Activated naive CD8-positive, alpha-beta T cell treated with anti-CD3 and anti-CD28 coated beads for 36 hours (primary cell): ENCODE data around the gene CYBC1. TPM values are rescaled to one million over a fixed set of nuclear protein-coding genes. Genes with fewer than 3 reads are reported as not detected.
"Not testable (repeated sequence)": the region's sequence is repeated elsewhere in the genome, so short reads cannot be mapped to it uniquely, and the experiment has no call there.

Experiments
- DNase-seq: peaks from one replicate; pipeline ENCODE4 v3.0.0; 2021
- H3K27ac Mint-ChIP-seq: one replicate; pipeline ENCODE4 v1.8.0; 2022; ENCODE audit warnings: mild to moderate bottlenecking, moderate library complexity, mixed read lengths
- H3K27me3 Mint-ChIP-seq: one replicate; pipeline ENCODE4 v1.8.0; 2022; ENCODE audit warnings: mild to moderate bottlenecking, mixed read lengths
- H3K36me3 Mint-ChIP-seq: one replicate; pipeline ENCODE4 v1.8.0; 2021; ENCODE audit warnings: mild to moderate bottlenecking, mixed read lengths
- H3K4me1 Mint-ChIP-seq: one replicate; pipeline ENCODE4 v1.8.0; 2021; ENCODE audit warnings: mixed read lengths
- H3K4me3 Mint-ChIP-seq: one replicate; pipeline ENCODE4 v1.8.0; 2022; ENCODE audit warnings: mild to moderate bottlenecking, moderate library complexity, mixed read lengths
- H3K9me3 Mint-ChIP-seq: one replicate; pipeline ENCODE4 v1.8.0; 2022; ENCODE audit warnings: mixed read lengths
- total RNA-seq, 2 experiments: library from RNA; stranded (reverse); gene quantifications; one replicate each; pipeline ENCODE4 v1.2.3, GENCODE V29; 2021

CYBC1 gene
- total RNA-seq, 2 experiments from 2014 or later: 156 to 163 TPM

- Mint-ChIP-seq H3K4me1 (peaks cover 23% of the 10 kb centered on the region), H3K27ac (no peak overlapping the region), H3K9me3 (no peaks in the 10 kb centered on the region), H3K4me3 (no peak overlapping the region), H3K36me3 (peaks cover 10% of the 10 kb centered on the region), H3K27me3 (no peaks in the 10 kb centered on the region)
- DNase-seq: no peak
Measured at GRCh38 chr17:82416264-82416663, 34.3 kb downstream of the CYBC1 start.

DNA sequence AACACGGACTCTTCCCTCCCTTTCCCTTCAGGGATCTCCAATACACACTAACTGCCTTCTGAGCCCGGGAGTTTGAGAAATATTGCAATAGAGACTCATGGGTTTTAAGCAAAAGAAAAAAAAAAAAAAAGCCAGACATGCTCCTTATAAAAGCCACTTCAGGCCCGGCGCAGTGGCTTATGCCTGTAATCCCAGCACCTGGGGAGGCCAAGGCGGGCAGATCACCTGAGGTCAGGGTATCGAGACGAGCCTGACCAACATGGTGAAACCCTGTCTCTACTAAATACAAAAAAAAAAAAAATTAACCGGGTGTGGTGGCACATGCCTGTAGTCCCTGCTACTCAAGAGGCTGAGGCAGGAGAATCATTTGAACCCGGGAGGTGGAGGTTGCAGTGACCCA, 34.8 kb downstream of the CYBC1 start:
- no peaks in the 10 kb centered on the region for H3K9me3 Mint-ChIP-seq
- H3K27me3 Mint-ChIP-seq: no peaks in the 10 kb centered on the region
- DNase-seq: no peak
- peaks cover 10% of the 10 kb centered on the region for H3K36me3 Mint-ChIP-seq
- H3K27ac Mint-ChIP-seq: no peak overlapping the region
- H3K4me3 Mint-ChIP-seq: no peak overlapping the region
- peaks cover 23% of the 10 kb centered on the region for H3K4me1 Mint-ChIP-seq

GRCh38 chr17:82415336-82415735, 35.2 kb downstream of the CYBC1 start:
- H3K4me3 Mint-ChIP-seq: no peak overlapping the region
- H3K27me3 Mint-ChIP-seq: no peaks in the 10 kb centered on the region
- no peak for DNase-seq
- peaks cover 10% of the 10 kb centered on the region for H3K36me3 Mint-ChIP-seq
- peaks cover 23% of the 10 kb centered on the region for H3K4me1 Mint-ChIP-seq
- no peak overlapping the region for H3K27ac Mint-ChIP-seq
- H3K9me3 Mint-ChIP-seq: no peaks in the 10 kb centered on the region

DNA sequence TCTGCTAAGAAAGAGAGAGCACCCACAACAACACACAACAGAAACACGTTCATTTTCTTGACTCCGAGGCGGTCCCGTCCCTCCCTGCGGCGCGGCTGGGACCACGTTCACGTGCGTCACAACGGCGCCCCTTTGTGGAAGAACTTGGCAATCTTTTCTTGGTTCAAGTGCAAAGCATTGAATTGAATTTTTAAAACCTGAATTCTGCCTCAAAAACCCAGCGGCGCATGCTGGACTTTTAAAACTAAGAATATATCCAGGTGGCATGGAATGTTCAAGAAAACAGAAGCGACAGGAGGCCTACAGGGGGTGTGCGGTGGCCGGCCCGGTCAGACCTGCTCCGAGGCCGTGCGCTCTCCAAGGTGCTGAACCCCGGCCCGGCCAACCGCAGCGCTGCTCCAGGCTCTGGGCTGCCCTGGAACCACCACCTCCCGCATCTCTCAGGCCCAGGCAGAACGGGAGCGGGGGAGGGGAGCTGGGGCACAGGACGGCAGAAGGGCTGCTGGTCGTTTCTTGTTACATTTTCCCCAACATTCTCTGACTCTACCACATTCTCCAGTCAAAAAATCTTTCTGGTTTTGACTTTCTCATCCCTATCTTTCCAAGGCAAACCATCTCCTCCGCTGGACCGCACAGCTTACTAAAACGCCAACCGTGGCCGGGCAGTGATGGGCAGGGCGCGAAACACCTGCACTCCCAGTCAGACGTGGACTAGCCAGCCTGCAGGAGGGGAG, 35.8 kb downstream of the CYBC1 start:
- Mint-ChIP-seq H3K4me3 (peak overlapping the region; percentile 18), H3K36me3 (peaks cover 5% of the 10 kb centered on the region), H3K27me3 (no peaks in the 10 kb centered on the region), H3K9me3 (no peaks in the 10 kb centered on the region), H3K27ac (peak overlapping the region; percentile 23), H3K4me1 (peaks cover 17% of the 10 kb centered on the region)
- peak; percentile 75 for DNase-seq

GRCh38 chr17:82412535-82413520, 37.7 kb downstream of the CYBC1 start:
- Mint-ChIP-seq H3K4me1 (peaks cover 9% of the 10 kb centered on the region), H3K27me3 (no peaks in the 10 kb centered on the region), H3K27ac (no peak overlapping the region), H3K36me3 (peaks cover 5% of the 10 kb centered on the region), H3K4me3 (no peak overlapping the region), H3K9me3 (no peaks in the 10 kb centered on the region)
- no peak for DNase-seq

GRCh38 chr17:82412081-82412480, 38.5 kb downstream of the CYBC1 start:
- not testable (repeated sequence) for H3K9me3 Mint-ChIP-seq, H3K27me3 Mint-ChIP-seq, H3K27ac Mint-ChIP-seq, H3K4me3 Mint-ChIP-seq, H3K36me3 Mint-ChIP-seq, DNase-seq
- H3K4me1 Mint-ChIP-seq: peaks cover 13% of the 10 kb centered on the region

DNA sequence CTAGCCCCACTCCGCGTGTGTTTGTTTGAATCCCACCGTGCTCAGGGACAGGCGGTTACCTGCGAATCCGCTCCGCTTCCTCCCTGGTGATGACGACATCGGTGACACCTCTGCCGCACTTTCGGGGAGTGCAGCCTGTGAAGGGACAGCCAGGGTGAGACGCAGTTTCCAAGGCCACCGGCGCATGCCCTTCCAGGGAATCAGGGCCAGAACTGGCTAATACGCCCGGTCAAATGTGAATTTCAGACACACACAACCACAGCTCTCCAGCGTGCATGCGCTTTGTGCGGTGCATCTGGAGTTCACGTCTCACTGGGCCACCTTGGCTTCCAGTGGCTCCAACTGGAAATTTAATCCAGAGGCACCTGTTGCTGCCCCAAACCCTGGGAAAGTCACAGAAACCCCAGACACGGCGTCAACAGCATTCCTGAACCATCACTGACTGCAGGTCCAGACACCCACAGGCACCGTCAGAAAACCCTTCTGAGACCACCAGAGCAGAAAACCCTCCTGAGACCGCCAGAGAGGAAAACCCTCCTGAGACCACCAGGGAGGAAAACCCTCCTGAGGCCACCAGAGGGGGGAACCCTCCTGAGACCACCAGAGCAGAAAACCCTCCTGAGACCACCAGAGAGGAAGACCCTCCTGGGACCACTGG, 39.0 kb downstream of the CYBC1 start:
- Mint-ChIP-seq H3K9me3 (no peaks in the 10 kb centered on the region), H3K4me1 (peaks cover 13% of the 10 kb centered on the region), H3K27me3 (no peaks in the 10 kb centered on the region), H3K4me3 (no peak overlapping the region), H3K27ac (no peak overlapping the region), H3K36me3 (peaks cover 9% of the 10 kb centered on the region)
- no peak for DNase-seq

DNA sequence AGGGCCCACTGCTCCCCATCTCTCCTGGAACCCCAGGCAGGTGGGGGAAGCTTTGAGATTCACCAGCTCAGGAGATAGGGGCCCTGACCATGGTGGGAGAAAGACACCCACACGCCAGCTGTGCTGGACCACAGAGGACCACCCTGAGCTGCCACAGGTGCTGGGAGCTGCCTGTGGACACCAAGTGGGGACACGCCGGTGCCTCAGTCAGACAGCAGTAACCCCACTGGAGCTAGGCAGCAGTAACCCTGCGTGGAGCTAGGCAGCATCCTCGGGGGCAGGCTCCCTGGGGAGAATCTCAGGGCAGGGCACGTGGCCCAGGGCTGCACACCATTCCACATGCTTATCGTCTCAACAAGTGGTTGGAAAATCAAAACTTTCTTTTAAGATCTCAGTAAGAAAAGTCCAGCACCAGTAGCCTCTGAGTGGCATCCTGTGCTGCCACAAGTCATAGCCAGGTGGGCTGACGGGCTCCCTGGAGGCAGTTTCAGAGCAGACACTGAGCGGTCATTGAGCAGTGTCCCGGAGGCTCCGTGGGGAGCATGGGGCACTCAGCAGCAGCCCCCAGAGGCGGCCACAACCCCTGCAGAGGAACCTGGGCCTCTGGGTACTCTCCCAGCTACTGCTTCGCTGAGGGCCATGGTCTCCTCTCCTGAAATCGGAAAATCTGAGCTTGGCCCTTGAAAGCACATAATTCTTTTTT, 40.4 kb downstream of the CYBC1 start:
- Mint-ChIP-seq H3K9me3 (no peaks in the 10 kb centered on the region), H3K4me3 (no peak overlapping the region), H3K36me3 (peaks cover 12% of the 10 kb centered on the region), H3K4me1 (peaks cover 13% of the 10 kb centered on the region), H3K27me3 (no peaks in the 10 kb centered on the region), H3K27ac (no peak overlapping the region)
- DNase-seq: no peak

GRCh38 chr17:82408938-82409318, 41.6 kb downstream of the CYBC1 start:
- no peaks in the 10 kb centered on the region for H3K9me3 Mint-ChIP-seq
- H3K4me1 Mint-ChIP-seq: peaks cover 6% of the 10 kb centered on the region
- H3K27ac Mint-ChIP-seq: no peak overlapping the region
- DNase-seq: no peak
- peaks cover 7% of the 10 kb centered on the region for H3K36me3 Mint-ChIP-seq
- H3K27me3 Mint-ChIP-seq: no peaks in the 10 kb centered on the region
- H3K4me3 Mint-ChIP-seq: no peak overlapping the region

GRCh38 chr17:82408288-82408937, 42.1 kb downstream of the CYBC1 start:
- Mint-ChIP-seq H3K36me3 (peaks cover 10% of the 10 kb centered on the region), H3K27ac (no peak overlapping the region), H3K27me3 (no peaks in the 10 kb centered on the region), H3K4me1 (peaks cover 6% of the 10 kb centered on the region), H3K4me3 (no peak overlapping the region), H3K9me3 (no peaks in the 10 kb centered on the region)
- no peak for DNase-seq

DNA sequence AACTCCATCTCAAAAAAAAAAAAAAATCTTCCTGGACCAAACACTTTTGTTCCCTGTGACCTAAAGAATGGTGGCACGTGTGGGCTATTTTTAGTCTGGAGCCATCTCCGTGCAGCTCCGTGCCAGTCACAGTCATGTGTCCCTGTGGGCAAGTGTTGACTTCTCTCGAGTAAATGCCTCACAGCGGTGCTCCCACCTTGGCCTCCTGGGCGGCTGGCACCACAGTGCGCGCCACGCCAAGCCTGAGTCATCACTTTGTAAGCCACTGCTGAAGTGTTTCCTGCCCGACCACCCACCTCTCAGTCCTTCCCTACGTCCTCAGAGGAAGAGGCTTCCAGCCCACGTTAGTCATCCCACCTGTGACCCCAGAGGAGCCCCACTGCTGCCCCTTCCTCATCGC, 43.3 kb downstream of the CYBC1 start:
- Mint-ChIP-seq H3K4me1 (peaks cover 6% of the 10 kb centered on the region), H3K27ac (peak overlapping the region; percentile 51), H3K9me3 (no peaks in the 10 kb centered on the region), H3K36me3 (peaks cover 10% of the 10 kb centered on the region), H3K27me3 (no peaks in the 10 kb centered on the region), H3K4me3 (no peak overlapping the region)
- DNase-seq: no peak

- peaks cover 9% of the 10 kb centered on the region for H3K4me1 Mint-ChIP-seq
- no peak for DNase-seq
- no peak overlapping the region for H3K27ac Mint-ChIP-seq
Measured at GRCh38 chr17:82406131-82406671, 44.4 kb downstream of the CYBC1 start.

GRCh38 chr17:82405051-82405450, 45.5 kb downstream of the CYBC1 start:
- Mint-ChIP-seq H3K27me3 (no peaks in the 10 kb centered on the region), H3K4me1 (peaks cover 14% of the 10 kb centered on the region), H3K4me3 (no peak overlapping the region), H3K9me3 (no peaks in the 10 kb centered on the region), H3K27ac (no peak overlapping the region), H3K36me3 (peaks cover 19% of the 10 kb centered on the region)
- no peak for DNase-seq

More at GRCh38 chr17:82406131-82406671, 44.4 kb downstream of the CYBC1 start:
- Mint-ChIP-seq H3K9me3 (no peaks in the 10 kb centered on the region), H3K4me3 (no peak overlapping the region), H3K27me3 (no peaks in the 10 kb centered on the region), H3K36me3 (peaks cover 16% of the 10 kb centered on the region)
